Muscle of leg (tissue), 16 donors: Measurements from ENCODE around the gene PPP2R5C. TPM values are rescaled to one million over a fixed set of nuclear protein-coding genes. Genes with fewer than 3 reads are reported as not detected.
A peak's percentile ranks its signal among the peaks of the same experiment; 100 is the strongest.
"Not testable (repeated sequence)": the region's sequence is repeated elsewhere in the genome, so short reads cannot be mapped to it uniquely, and the experiment has no call there.

Experiments used
- DNase-seq: peaks from one replicate; pipeline ENCODE4 v3.0.0; 2013
- H3K27ac ChIP-seq: one replicate; pipeline ENCODE4 v1.5.1; 2013; ENCODE audit warnings: mild to moderate bottlenecking, low read length, control low read depth
- H3K27me3 ChIP-seq: one replicate; pipeline ENCODE4 v1.6.1; 2013; ENCODE audit warnings: low read length; ENCODE audit not compliant: control insufficient read depth, insufficient read depth
- H3K36me3 ChIP-seq: one replicate; pipeline ENCODE4 v1.6.1; 2013; ENCODE audit warnings: low read length; ENCODE audit not compliant: control insufficient read depth, insufficient read depth
- H3K4me1 ChIP-seq: one replicate; pipeline ENCODE4 v1.6.1; 2013; ENCODE audit warnings: low read length; ENCODE audit not compliant: control insufficient read depth, insufficient read depth
- H3K4me3 ChIP-seq: one replicate; pipeline ENCODE4 v1.5.1; 2013; ENCODE audit warnings: low read length, control low read depth
- H3K9me3 ChIP-seq: replicated peaks from 2 replicates; pipeline ENCODE4 v1.6.1; 2013; ENCODE audit warnings: low read depth, low read length; ENCODE audit not compliant: control insufficient read depth
- WGBS: methylation state at CpG from one replicate; pipeline ENCODE4 v1.1.5; 2013; ENCODE audit warnings: missing lambda C conversion rate; ENCODE audit not compliant: insufficient coverage; 5-methylcytosine and 5-hydroxymethylcytosine counted together
- long read RNA-seq, 11 donors: transcript quantifications; one replicate each; lab custom pipeline, GENCODE V29; 2026
- polyA plus RNA-seq, 8 donors: library from polyadenylated mRNA; unstranded; fragments of 120-200 nt; gene quantifications; one replicate each; pipeline versions ENCODE4 v1.2.1 to v1.2.3, GENCODE V29; 2013; ENCODE audit warnings: inconsistent platforms in 1 of 8, low replicate concordance in 1 of 8; ENCODE audit not compliant: insufficient read length in 8 of 8, insufficient read depth in 1 of 8
- total RNA-seq: library from RNA; stranded (reverse); fragments of 120-200 nt; gene quantifications from one replicate; pipeline ENCODE4 v1.2.4, GENCODE V29; 2013

Gene PPP2R5C
- total RNA-seq (67.5 TPM), polyA plus RNA-seq (10 to 100 TPM; 56.9 to 79.7 (median 63.3) TPM)
- long read RNA-seq, donor 1, full-length matches to known transcripts = 17 of 24 reads
- long read RNA-seq, donor 1, partial matches to known transcripts = 7 of 24 reads
- long read RNA-seq, donor 1, other reads (novel, unspliced or antisense) = 0 of 24 reads
- long read RNA-seq, donor 2, partial matches to known transcripts = 0 of 1 reads
- long read RNA-seq, donor 2, other reads (novel, unspliced or antisense) = 0 of 1 reads
- long read RNA-seq, donor 3, full-length matches to known transcripts = 24 of 29 reads
- long read RNA-seq, donor 3, partial matches to known transcripts = 5 of 29 reads
- long read RNA-seq, donor 3, other reads (novel, unspliced or antisense) = 0 of 29 reads
- long read RNA-seq, donor 4, partial matches to known transcripts = 5 of 15 reads
- long read RNA-seq, donor 4, other reads (novel, unspliced or antisense) = 0 of 15 reads
- long read RNA-seq, donor 5, full-length matches to known transcripts = 48 of 72 reads
- long read RNA-seq, donor 5, partial matches to known transcripts = 24 of 72 reads
- long read RNA-seq, donor 5, other reads (novel, unspliced or antisense) = 0 of 72 reads
- long read RNA-seq, donor 6, full-length matches to known transcripts = 26 of 36 reads
- long read RNA-seq, donor 6, partial matches to known transcripts = 10 of 36 reads
- long read RNA-seq, donor 6, other reads (novel, unspliced or antisense) = 0 of 36 reads
- long read RNA-seq, donor 7, full-length matches to known transcripts = 25 of 37 reads
- long read RNA-seq, donor 7, partial matches to known transcripts = 12 of 37 reads
- long read RNA-seq, donor 7, other reads (novel, unspliced or antisense) = 0 of 37 reads
- long read RNA-seq, donor 8, partial matches to known transcripts = 0 of 8 reads
- long read RNA-seq, donor 8, other reads (novel, unspliced or antisense) = 0 of 8 reads
- long read RNA-seq, donor 9, full-length matches to known transcripts = 14 of 14 reads
- long read RNA-seq, donor 9, partial matches to known transcripts = 0 of 14 reads
- long read RNA-seq, donor 9, other reads (novel, unspliced or antisense) = 0 of 14 reads
- long read RNA-seq, donor 10, full-length matches to known transcripts = 27 of 27 reads
- long read RNA-seq, donor 10, partial matches to known transcripts = 0 of 27 reads
- long read RNA-seq, donor 10, other reads (novel, unspliced or antisense) = 0 of 27 reads
- long read RNA-seq, donor 11, full-length matches to known transcripts = 19 of 19 reads
- long read RNA-seq, donor 11, partial matches to known transcripts = 0 of 19 reads
- long read RNA-seq, donor 11, other reads (novel, unspliced or antisense) = 0 of 19 reads

DNA sequence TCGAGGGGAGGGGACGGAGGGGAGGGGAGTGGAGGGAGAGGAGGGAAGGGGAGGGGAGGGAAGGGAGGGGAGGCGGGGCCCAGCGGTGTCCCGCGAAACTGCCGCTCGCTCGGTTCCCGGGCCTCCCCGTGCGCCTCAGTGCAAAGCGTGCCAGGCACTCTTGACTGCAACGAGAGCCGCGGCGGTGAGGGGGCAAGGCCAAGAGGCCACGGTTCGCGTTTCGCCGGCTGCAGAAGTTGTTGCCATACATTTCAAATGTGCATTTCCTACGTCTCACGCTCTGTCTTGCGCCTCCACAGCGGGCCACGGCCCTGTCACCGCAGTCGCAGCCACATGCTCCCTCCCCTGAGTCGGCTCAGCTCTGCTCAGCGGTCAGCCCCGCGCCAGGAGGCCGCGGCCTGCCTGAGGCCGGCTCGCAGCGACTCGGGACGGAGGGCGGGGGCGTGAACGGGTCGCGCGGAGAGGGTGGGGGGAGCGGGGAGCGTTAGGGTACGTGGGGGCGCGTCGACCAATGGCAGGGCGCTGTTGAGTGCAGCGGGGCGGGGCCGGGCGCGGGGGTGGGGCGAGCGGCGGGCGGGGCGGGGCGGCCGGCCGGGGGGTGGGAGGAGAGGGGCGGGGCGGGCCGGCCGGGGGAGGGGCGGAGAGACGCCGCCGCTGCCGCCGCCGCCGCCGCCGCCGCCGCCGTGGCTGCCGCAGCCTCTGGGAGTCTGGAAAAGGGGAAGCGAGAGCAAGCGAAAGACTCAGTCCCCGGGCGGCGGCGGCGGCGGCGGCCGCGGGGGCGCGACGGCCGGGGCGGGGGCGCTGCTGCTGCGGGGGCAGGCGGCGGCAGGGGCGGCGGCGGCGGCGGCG lies at the start of gene PPP2R5C:
Gene PPP2R5C (plus strand): TSS at position 678 of the 849 bp plus-strand sequence. CDS start 185 bp downstream, outside the sequence.
- peaks cover 14% of the 10 kb centered on the region for H3K36me3 ChIP-seq
- WGBS = under 1% methylated on average over 62 of the region's 110 CpGs
- H3K4me1 ChIP-seq = peaks cover 10% of the 10 kb centered on the region
- H3K9me3 ChIP-seq = no peaks in the 10 kb centered on the region
- DNase-seq = peak; percentile 96
- peak within 1 kb of the TSS; percentile 95 for H3K4me3 ChIP-seq
- peaks cover 6% of the 10 kb centered on the region for H3K27me3 ChIP-seq
- peak within 1 kb of the TSS; percentile 95 for H3K27ac ChIP-seq

DNA sequence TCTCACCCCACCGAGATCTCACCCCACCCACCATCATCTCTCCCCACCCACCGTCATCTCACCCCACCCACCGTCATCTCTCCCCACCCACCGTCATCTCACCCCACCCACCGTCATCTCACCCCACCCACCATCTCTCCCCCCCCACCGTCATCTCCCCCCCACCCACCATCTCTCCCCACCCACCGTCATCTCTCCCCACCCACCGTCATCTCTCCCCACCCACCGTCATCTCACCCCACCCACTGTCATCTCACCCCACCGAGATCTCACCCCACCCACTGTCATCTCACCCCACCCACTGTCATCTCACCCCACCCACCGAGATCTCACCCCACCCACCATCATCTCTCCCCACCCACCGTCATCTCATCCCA lies 49.7 kb upstream of the PPP2R5C start:
- not testable (repeated sequence) for DNase-seq, H3K27me3 ChIP-seq, H3K4me1 ChIP-seq, H3K4me3 ChIP-seq, H3K27ac ChIP-seq, H3K9me3 ChIP-seq, H3K36me3 ChIP-seq
- 100% methylated on average over 1 of the region's 12 CpGs for WGBS

DNA sequence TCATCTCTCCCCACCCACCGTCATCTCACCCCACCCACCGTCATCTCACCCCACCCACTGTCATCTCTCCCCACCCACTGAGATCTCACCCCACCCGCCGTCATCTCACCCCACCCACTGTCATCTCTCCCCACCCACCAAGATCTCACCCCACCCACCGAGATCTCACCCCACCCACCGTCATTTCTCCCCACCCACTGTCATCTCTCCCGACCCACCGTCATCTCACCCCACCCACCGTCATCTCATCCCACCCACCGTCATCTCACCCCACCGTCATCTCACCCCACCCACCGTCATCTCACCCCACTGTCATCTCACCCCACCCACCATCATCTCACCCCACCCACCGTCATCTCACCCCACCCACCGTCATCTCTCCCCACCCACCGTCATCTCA lies 49.2 kb upstream of the PPP2R5C start:
- not testable (repeated sequence) for H3K9me3 ChIP-seq, H3K36me3 ChIP-seq, DNase-seq, H3K4me3 ChIP-seq, H3K4me1 ChIP-seq, H3K27ac ChIP-seq, H3K27me3 ChIP-seq
- 93% methylated on average over 8 of the region's 15 CpGs for WGBS

DNA sequence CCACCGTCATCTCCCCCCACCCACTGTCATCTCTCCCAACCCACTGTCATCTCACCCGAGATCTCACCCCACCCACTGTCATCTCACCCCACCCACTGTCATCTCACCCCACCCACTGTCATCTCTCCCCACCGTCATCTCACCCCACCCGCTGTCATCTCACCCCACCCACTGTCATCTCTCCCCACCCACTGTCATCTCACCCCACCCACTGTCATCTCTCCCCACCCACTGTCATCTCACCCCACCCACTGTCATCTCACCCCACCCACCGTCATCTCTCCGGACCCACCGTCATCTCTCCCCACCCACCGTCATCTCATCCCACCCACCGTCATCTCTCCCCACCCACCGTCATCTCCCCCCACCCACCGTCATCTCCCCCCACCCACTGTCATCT lies 48.4 kb upstream of the PPP2R5C start:
- H3K9me3 ChIP-seq, DNase-seq, H3K4me1 ChIP-seq, H3K4me3 ChIP-seq, H3K27me3 ChIP-seq, H3K27ac ChIP-seq, H3K36me3 ChIP-seq: not testable (repeated sequence)
- WGBS = no CpG with 5 or more reads among the region's 11 CpGs

DNA sequence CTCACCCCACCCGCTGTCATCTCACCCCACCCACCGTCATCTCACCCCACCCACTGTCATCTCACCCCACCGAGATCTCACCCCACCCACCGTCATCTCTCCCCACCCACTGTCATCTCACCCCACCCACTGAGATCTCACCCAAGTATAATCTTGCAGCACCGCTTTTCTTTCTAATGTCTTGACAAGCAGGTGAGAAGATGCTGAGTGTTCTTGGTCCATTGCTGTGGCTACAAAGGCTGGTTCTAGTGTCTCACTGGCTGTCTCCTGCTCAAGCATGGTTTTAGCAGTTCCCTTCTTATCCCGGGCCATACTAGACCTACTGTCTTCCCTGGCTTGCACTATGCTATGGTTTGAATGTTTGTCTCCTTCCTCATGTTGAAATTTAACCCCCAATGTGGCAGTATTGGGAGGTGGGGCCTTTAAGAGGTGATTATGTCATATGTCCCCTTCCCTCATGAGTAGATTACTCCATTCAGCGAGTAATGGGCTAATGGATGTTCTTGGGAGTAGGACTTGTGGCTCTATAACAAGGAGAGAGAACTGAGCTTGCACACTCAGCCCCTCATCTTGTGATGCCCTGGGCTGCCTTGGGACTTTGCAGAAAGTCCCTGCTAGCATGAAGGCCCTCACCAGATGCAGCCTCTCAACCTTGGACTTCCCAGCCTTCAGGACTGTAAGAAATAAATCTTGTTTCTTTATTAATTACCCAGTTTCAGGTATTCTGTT lies 47.7 kb upstream of the PPP2R5C start:
- DNase-seq = no peak
- H3K4me3 ChIP-seq = no peak overlapping the region
- no CpG with 5 or more reads among the region's 7 CpGs for WGBS
- no peaks in the 10 kb centered on the region for H3K9me3 ChIP-seq
- no peaks in the 10 kb centered on the region for H3K36me3 ChIP-seq
- H3K27ac ChIP-seq = no peak overlapping the region
- no peaks in the 10 kb centered on the region for H3K27me3 ChIP-seq
- no peaks in the 10 kb centered on the region for H3K4me1 ChIP-seq

DNA sequence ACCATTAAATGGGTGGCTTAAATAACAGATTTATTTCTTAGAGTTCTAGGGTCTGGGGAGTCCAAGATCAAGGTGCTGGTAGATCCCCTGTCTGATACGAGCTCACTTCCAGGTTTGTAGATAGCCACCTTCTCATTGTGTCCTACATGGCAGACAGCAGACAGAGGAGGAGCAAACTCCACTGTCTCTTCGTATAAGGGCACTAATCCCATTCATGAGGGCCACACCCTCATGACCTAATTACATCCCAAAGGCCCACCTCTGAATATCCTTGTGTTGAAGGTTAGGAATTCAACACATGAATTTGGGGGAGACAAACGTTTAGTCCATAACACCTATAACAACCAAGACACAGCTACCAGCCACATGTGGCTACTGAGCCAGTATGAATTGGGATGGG lies 47.1 kb upstream of the PPP2R5C start:
- Histone ChIP-seq H3K4me3 (no peak overlapping the region), H3K36me3 (no peaks in the 10 kb centered on the region), H3K4me1 (peaks cover 2% of the 10 kb centered on the region), H3K27ac (no peak overlapping the region), H3K27me3 (no peaks in the 10 kb centered on the region), H3K9me3 (no peaks in the 10 kb centered on the region)
- no CpG with 5 or more reads among the region's 3 CpGs for WGBS
- DNase-seq = no peak

DNA sequence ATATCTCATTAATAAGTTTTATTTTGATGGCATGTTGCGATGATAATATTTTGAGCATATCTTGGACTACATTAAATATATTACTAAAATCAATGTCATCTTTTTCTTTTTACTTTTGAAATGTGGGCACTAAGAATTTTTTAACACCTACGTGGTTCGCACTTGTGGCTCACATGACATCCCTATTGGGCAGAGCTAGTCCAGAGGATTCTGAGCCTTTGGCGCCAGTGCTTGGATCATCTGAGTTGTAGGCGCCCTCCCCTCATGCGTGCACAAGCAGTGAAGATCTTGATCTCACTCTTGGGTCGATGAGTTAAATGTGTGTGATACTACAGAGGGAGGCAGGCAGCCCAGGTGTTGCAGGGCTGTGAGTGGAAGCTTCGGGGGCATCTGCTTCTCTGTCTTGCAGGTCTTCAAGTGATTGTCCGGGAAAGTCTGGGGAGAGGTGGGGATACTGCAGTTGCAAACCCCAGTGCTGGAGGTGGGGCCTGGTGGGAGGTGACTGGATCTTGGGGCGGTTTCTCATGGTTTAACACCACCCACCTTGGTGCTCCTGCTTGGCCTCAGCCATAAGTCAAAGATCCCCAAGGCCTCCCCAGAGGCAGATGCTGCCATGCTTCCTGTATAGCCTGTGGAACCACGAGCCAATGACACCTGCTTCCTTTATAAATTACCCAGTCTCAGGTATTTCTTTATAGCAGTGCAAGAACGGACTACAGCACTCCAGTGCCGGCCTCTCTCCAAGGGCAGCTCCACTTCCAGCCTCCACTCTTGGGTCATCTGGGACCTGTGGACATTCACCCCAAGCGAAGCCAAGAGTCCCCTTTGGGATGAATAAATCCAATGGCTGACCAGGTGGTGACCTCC lies 46.1 kb upstream of the PPP2R5C start:
- H3K27me3 ChIP-seq = peaks cover 2% of the 10 kb centered on the region
- no peaks in the 10 kb centered on the region for H3K36me3 ChIP-seq
- no peak for DNase-seq
- 72% methylated on average over 11 of the region's 14 CpGs for WGBS
- H3K4me1 ChIP-seq = peaks cover 4% of the 10 kb centered on the region
- H3K27ac ChIP-seq = no peak overlapping the region
- H3K4me3 ChIP-seq = no peak overlapping the region
- no peaks in the 10 kb centered on the region for H3K9me3 ChIP-seq

DNA sequence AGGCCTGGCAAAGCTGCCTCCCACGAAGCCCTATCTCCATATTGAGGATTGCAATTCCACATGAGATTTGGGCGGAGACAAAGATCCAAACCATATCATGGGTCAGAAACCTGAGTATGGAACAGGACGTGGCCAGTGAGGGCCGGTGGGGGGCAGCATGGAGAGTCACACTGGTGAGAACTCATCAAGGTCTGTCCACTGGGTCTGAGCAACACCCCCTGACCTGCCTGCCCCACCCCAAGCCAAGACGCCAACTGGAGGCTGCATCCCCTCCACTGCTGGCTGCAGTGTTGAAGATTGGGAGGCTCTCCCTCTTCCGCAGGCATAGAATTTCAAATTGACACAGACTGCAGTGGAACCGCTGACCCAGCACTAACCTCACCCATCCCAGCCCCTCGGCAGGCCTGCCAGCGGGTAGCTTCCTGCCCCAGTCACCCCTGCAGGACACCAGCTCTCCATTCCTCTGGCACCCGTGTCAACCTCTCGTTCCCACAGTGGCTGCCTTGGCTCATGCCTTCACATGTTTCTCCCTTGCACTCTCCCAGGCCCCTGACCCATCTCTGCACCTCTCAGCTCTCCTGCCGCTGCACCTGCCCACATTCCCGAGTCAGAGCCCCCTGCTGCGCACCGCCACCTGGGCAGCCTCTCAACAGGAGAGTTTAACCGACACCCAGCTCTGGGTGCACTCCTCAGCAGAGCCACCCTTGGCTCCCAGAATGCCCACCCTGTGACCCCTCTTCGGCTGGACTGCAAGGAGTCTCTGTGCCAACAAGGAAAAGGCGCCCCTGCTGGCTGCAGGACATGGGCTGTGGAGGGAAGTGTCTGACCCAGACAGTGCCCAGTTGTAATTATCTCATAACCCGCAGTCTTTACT lies 45.2 kb upstream of the PPP2R5C start:
- H3K9me3 ChIP-seq = no peaks in the 10 kb centered on the region
- H3K27me3 ChIP-seq = peaks cover 2% of the 10 kb centered on the region
- no peak for DNase-seq
- H3K4me1 ChIP-seq = peaks cover 4% of the 10 kb centered on the region
- no peak overlapping the region for H3K4me3 ChIP-seq
- H3K27ac ChIP-seq = no peak overlapping the region
- no peaks in the 10 kb centered on the region for H3K36me3 ChIP-seq
- 86% methylated on average over 19 of the region's 19 CpGs for WGBS
